HL-60/S4 treated with retinoic acid at 250 ng/mL for 4 days and 3 days (cell line): ENCODE data around the gene IGSF23.

Source experiments
- in situ Hi-C: fragments of 300-500 bp; cut with MboI; formaldehyde crosslinking; loops from 2 replicates; pipeline ENCODE4 v1.7.0; 2022; ENCODE audit warnings: low sequenced_read_pairs

The IGSF23 gene

GRCh38 chr19:44636439-44637389, 23.4 kb downstream of the IGSF23 start:
- in situ Hi-C loops, result no loop called here

- in situ Hi-C loops, result no loop called here
Measured at GRCh38 chr19:44637390-44637764, 24.0 kb downstream of the IGSF23 start.

- in situ Hi-C loops, result no loop called here
Measured at GRCh38 chr19:44640518-44640917, 27.2 kb downstream of the IGSF23 start.

GRCh38 chr19:44641501-44642265, 28.3 kb downstream of the IGSF23 start:
- in situ Hi-C loops, result no loop called here

GRCh38 chr19:44642377-44642776, 29.0 kb downstream of the IGSF23 start:
- in situ Hi-C loops, result no loop called here

GRCh38 chr19:44643605-44644401, 30.4 kb downstream of the IGSF23 start, which contains the start of gene PVR:
Gene PVR, plus strand, starts transcription at chr19:44643910. Its CDS starts 187 bp downstream, at chr19:44644097.
- in situ Hi-C loops, result no loop called here

GRCh38 chr19:44644402-44645016, 31.1 kb downstream of the IGSF23 start:
- in situ Hi-C loops, result no loop called here

GRCh38 chr19:44645407-44646048, 32.2 kb downstream of the IGSF23 start:
- in situ Hi-C loops, result no loop called here

- in situ Hi-C loops, result no loop called here
Measured at GRCh38 chr19:44646049-44646416, 32.7 kb downstream of the IGSF23 start.

GRCh38 chr19:44647144-44647543, 33.8 kb downstream of the IGSF23 start:
- in situ Hi-C loops, result no loop called here

GRCh38 chr19:44648631-44649251, 35.4 kb downstream of the IGSF23 start:
- in situ Hi-C loops, result no loop called here

GRCh38 chr19:44649578-44650145, 36.3 kb downstream of the IGSF23 start:
- in situ Hi-C loops, result no loop called here

GRCh38 chr19:44653343-44653742, 40.0 kb downstream of the IGSF23 start:
- in situ Hi-C loops, result no loop called here

GRCh38 chr19:44653977-44654774, 40.8 kb downstream of the IGSF23 start:
- in situ Hi-C loops, result no loop called here

- in situ Hi-C loops, result loop anchor here (5.0 kb wide), 1 partner anchor 85 kb away; no protein-coding TSS in a partner anchor
Measured at GRCh38 chr19:44657211-44657921, 44.0 kb downstream of the IGSF23 start.

- in situ Hi-C loops, result loop anchor here (5.0 kb wide), 1 partner anchor 86 kb away; no protein-coding TSS in a partner anchor
Measured at GRCh38 chr19:44658069-44658733, 44.8 kb downstream of the IGSF23 start.

GRCh38 chr19:44660081-44660480, 46.7 kb downstream of the IGSF23 start:
- in situ Hi-C loops, result no loop called here
